GM18873 (cell line): Measurements from ENCODE around the gene TTN.
"Not testable (repeated sequence)": the region's sequence is repeated elsewhere in the genome, so short reads cannot be mapped to it uniquely, and the experiment has no call there.

Experiments
- ATAC-seq: cut with Tn5 transposase; IDR thresholded peaks from one replicate; pipeline ENCODE4 v1.9.1; 2021; ENCODE audit warnings: mild to moderate bottlenecking, moderate library complexity, moderate number of reproducible peaks; ENCODE audit not compliant: unreplicated experiment, low FRiP score

The TTN gene

DNA sequence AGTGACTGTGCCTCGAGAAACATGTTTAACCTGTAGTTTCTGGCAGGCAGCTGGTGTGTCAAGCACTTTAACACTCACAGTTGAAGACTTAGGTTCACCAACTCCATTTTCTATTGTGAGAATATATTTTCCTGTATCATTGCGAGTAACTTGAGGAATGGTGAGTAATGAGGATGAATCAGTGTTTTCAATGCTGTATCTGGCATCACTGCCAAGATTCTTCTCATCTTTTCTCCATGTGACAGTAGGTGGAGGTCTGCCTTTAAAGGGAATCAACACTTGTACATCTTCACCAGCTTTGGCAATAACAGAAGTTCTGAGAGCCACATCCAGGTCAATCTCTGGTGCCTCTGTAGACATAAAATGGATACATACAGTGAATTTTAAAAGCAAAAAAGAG lies 254.2 kb downstream of the TTN start:
- ATAC-seq = no peak

DNA sequence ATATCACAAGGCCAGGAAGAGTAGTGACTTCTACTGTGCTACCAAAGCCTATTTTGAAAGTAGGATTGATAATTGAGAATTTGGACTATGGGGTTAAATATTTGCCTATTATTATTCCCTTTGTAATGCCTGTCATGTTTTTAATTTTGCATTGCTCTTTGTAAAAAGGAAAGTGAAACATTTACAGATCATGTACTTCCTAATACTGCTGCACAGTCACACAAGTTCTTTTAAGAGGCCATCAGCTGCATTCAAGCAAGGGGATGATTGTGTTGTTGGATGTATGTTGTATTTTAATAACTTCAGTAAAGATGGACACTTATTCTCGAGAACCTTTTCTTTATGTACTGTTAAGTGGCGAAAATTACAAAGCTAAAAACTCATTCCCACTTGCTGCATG lies 256.9 kb downstream of the TTN start:
- ATAC-seq = no peak

DNA sequence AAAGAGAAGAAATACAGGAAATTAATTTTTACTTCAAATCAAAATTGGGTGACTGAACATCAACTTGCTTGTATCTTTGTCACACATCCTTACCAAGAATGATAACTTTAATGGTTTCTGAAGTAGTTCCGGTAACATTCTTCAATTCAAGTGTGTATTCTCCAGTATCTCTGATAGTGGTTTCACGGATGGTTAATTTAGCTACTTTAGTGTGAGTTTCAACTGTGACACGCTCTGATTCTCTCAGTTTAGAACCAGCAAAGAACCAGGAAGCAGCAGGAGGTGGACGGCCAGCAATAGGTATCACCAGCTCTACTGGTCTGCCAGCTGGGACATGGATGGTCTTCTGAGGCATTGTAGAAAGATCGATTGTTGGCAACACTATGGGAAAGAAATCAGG lies 264.7 kb downstream of the TTN start:
- ATAC-seq = no peak

DNA sequence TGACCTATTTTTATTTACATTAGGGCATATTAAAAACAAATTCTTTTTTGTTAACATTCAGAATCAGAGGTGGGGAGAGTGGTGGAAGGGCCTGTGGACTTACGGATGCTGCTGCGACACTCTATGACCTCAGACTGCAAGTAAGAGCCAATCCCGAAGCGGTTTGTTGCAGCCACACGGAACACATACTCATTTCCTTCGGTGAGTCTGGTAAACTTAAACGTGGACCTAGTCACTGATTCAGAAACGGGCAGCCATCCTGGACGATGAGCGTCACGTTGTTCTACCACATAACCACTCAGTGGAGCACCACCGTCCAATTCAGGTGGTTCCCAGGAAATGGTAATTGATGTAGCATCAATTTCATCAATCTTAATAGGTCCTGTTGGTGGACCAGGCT lies 265.1 kb downstream of the TTN start:
- ATAC-seq = no peak

DNA sequence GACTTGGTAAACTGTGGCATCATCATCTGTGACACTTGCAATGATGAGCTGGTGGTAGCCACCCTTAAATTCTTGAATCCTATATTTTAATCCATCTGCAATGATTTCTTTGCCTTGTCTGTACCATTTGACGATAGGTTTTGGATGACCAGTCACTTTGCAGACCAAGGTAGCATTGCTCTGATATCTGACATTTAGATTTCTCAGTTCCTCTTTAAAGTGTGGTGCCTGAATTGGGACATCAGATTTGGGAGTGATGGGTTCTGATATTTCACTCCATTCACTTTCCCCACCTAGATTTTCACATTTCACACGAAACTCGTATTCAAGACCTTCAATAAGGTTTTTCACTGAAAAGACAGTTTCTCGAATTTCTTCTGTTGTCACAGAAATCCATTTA lies 271.2 kb downstream of the TTN start:
- no peak for ATAC-seq

DNA sequence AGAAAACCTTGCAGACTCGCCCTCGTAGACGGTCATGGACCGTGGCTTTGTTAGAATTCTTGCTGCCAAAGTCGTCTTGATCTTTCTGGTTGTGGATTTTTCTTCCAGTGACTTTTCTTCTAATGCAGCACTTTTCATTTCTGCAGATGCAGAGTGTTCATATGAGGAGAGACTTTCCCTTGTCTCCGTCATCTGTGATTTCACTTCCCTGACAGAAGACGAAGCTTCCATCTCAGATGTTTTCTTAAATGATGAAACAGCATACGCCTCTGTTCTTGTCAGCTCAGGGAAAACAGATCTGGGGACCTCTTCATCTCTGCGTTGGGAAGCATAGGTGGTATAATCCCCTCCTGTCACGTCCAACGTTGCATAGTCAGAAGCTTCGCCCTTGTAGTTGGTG lies 276.1 kb downstream of the TTN start:
- no peak for ATAC-seq

DNA sequence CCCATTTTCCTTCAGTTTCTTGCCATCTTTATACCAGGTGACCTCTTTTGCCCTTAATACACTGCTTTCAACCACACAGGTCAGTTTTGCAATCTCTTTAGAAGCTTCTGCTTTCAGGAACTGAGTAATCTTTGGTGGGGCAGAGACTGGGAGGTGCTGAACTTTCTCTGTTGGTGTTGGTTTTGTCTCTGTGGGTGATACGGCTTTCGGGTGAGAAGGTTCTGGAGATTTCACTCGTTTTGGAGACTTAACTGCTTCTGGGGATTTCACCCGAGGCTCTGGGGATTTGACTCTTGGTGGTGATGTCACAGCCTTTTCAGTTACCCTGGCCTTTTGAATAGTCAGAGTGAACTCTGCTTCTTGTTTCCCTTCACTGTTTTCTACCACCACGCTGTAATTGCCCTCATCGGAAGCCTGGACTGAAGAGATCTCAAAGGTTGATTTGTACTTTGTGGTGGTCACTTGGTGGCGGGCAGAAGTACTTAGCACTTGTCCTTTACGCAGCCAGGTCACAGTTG lies 276.5 kb downstream of the TTN start:
- peak; percentile 98 for ATAC-seq

DNA sequence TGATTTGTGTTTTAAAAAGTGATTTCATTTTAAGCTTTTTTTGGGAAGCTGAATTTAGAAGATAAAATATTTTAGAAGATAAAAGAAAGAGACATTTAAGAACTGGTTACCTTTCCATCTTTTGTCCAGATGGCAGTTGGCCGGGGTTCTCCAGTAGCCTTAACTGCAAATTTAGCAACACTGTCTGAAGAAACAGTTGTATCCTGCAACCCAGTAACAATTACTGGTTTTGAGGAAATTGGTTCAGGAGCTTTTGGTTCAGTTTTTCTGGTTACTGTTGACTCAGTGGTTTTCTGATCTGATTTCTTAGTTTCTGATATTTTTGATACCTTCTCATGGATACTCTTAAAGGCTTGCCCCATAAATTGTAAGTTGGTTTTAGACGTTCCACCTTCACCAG lies 277.1 kb downstream of the TTN start:
- no peak for ATAC-seq

DNA sequence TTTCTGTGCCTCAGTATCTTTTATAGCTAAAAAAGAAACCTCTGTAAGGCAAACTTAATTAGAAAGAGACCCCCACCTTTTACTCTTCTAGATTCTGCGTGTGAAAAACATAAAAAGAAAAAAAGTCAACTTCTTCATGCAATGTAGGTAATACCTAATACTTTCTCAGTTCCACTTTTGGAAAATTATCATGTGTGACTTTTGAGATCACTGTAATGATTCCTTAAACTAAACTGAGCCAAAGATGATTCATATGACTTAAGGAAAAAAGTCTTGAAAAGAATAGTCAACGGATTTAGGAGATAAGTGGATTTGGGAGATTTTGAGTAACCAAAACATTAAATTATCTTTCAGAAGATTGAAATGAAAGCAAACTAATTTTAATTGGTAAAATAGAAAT lies 278.0 kb downstream of the TTN start:
- no peak for ATAC-seq

DNA sequence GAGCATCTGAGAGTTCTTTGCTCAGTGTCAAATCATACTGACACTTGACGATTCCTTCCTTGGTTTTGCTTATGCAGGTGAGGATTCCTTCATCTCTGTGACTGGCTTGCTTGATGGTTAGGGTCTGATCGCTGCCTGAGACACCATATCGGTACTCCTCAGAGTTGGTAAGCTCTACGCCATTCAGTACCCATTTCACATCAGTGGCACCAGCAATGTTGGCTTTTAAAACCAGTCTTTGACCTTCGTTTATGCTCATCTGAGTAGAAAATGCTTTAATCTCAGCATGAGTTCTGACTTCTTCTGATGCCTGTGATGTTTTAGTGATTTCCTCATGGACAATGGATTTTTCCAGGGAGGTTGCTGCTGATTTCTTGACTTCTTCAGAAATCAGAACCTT lies 278.6 kb downstream of the TTN start:
- ATAC-seq = no peak

DNA sequence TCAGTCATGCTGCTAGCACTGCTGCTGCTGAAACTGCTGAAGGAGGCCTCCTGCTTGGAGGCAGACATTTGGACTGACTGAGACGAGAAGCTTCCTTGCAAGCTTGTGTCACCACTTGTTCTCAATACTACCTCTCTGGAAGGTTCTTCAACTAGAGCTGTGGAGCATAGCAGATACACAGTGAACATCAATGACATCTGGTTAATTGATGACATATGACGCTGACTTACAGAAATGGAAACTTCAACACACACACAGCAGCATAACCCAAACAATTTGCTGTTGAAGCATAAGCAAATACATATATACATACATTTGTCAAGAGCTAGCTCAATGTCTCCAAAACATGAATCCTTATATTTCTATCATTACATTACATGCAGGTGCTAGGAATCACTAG lies 279.6 kb downstream of the TTN start:
- no peak for ATAC-seq

DNA sequence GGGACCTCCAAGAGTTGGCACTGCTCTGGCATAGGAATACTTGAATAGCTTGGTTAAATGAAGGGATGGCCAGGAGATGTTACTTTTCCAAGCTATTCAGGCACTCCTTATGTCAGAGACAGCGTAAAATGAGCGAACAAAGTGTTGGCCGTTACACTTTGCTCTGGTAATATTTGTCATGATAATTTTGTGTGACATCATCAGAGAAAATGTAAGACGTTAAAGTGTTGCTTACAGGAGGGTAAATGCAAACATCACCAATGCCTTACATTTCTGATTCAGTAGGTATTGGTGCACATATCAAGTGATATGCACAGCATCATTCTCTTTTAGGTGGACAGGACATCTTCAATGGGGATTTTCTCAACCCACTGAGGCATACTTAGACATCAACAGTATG lies 281.0 kb downstream of the TTN start:
- no peak for ATAC-seq

DNA sequence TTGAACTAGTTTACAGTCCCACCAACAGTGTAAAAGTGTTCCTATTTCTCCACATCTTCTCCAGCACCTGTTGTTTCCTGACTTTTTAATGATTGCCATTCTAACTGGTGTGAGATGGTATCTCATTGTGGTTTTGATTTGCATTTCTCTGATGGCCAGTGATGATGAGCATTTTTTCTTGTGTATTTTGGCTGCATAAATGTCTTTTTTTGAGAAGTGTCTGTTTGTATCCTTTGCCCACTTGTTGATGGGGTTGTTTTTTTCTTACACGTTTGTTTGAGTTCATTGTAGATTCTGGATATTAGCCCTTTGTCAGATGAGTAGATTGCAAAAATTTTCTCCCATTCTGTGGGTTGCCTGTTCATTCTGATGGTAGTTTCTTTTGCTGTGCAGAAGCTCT lies 281.8 kb downstream of the TTN start:
- ATAC-seq = not testable (repeated sequence)

DNA sequence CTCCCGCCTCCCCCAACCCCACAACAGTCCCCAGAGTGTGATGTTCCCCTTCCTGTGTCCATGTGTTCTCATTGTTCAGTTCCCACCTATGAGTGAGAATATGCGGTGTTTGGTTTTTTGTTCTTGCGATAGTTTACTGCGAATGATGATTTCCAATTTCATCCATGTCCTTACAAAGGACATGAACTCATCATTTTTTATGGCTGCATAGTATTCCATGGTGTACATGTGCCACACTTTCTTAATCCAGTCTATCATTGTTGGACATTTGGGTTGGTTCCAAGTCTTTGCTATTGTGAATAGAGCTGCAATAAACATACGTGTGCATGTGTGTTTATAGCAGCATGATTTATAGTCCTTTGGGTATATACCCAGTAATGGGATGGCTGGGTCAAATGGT lies 282.2 kb downstream of the TTN start:
- ATAC-seq = not testable (repeated sequence)

DNA sequence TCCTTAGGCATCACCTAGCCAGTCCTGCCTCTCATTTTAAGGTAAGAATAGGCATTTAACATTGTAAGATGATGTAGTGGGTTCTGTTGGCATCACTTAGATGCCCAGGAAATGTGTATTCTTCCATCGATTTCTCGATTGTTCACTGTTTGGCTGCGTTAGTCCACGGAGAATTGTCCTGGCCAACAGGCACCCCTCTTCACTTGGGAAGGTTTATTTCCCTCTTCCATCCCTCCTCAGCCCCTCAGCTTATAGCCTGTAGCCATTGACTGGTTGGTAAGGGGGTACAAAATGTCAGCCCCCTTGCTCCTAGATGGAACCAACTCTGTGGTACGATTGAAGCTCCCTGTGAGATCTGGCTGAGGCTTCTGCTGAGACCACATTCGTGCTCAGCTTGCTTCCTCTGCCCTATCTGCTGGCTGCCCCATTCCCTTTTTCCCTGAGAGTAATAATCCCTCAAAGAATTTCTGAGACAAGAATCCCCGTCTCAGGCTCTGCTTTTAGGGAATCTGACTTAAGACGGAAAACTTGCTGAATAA lies 283.6 kb downstream of the TTN start:
- ATAC-seq = peak; percentile 4

DNA sequence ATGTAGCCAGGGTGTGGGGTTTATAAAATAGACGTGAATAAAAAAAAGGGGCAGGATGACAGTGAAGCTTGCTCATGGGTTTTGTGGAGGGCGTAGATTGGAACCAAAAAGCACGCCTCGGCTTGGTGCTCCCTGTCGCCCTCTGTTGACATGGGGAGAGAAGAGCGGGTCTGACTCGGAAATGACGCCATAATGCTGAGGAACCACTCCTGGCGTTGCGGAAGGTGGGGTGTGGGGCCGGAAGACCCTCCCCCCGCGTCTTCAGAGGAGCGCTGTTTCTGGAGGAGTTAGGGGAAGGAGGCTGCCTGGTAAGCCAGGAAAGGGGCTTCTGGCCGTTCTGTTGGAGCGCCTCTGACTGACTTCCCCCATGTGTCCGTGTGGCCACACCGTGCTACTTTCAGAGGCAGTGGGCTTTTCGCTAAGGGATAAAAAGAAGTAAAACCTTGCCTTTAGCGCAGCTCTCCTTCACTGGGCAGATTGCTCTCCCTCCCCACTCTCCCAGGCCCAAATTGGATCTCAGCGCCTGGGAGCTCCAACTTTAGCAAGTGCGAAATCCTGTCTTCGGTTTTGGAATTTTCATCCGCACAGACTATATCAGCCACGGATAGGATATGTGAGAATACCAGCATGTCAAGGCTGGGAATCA lies 284.1 kb downstream of the TTN start:
- ATAC-seq = peak; percentile 89

DNA sequence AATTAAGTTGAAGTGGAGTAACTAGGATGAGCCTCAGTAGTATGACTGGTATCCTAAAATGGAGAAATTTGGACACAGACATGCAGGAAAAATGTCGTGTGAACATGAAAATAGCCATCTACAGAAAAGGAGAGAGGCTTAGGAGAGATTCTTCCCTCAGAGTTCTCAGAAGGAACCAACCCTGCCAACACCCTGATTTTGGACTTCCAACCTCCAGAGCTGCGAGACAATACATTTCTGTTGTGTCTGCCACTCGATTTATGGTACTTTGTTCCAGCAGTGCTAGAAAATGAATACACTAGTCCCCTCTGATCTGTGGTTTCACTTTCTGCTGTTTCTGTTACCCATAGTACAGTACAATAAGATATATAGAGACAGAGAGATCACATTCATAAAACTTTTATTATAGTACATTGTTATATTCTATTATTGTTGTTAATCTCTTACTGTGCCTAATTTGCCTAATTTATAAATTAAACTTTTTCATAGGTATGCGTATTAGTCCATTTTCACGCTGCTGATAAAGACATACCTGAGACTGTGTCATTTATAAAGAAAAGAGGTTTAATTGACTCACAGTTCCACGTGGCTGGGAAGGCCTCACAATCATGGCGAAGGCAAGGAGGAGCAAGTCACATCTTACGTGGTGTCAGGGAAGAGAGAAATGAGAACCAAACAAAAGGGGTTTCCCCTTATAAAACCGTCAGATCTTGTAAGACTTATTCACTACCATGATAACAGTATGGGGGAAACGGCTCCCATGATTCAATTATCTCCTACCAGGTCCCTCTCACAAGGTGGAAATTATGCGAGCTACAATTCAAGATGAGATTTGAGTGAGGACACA lies 285.7 kb downstream of the TTN start:
- ATAC-seq = no peak

DNA sequence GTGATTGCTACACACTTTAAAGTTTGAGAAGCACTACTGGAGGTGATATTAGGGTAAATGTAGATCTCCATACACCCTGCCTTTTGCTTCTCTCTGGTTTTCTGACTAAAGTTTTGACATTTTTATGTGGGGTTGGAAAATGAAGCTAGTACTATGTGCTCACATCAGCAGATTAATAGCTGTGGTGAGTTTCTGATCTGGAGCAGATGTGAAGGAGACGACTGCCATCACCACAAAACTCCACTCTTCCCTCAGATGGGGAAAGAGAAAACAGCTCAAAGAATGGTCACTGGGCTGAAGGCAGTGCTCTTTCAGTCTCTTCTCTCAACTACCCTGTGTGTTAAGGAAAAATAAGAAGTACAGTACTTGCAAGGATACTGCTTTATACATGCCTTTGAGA lies 289.7 kb downstream of the TTN start:
- ATAC-seq = no peak

DNA sequence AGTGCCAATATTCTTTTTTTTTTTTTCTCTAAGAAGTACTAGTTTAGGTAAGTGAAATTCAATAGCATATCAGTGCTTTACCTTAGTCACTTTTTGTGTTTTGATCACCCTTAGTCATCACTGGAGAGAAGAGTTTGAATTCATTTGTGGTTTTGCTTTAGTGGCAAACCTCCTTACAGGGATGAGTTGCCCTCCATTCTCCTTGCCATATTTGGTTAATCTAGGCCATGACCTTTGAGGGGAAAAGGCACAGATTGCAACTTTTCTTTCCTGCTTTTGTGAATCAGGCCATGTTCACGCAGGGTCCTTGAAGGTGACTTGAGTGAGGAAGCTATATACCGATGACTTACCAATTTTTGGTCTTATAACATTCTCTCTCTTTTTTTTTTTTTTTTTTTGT lies 292.6 kb downstream of the TTN start:
- no peak for ATAC-seq

DNA sequence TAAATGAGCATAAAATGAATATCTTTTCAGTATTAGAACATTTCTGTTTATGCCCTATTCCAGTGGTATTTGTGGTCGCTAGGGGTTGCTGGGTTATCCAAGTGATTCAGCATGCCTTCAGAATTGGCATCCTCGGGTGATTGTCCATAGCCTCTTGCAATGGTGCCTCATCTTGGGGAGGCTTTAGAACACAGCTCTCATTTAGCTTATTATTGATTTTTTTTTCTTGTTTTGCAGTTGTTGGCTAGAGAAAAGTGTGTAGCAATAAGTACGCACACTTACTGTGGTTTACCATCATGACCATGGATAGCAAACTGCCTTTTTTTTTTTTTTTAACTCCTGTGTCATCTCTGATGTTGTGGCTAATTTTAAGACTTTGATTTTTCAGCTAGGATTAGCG lies 293.3 kb downstream of the TTN start:
- no peak for ATAC-seq

DNA sequence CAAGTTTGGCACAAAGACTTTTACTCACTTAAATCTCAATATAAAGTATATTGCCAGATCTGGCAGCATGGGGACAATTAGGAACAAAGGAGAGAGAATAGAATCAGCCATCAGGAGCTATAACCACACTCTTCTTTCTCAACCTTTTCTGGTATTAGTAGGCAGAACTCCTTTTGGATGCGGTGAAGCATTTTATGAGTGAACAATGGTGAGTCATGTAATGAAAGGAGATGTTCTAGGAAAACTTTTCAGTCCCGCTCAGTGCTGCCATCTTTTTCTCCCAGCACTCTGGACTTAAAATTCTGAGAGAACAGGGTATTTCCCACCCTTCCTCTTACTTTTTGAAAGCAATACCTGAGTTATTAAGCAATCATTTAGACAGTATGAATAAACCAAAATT lies 294.7 kb downstream of the TTN start:
- no peak for ATAC-seq

DNA sequence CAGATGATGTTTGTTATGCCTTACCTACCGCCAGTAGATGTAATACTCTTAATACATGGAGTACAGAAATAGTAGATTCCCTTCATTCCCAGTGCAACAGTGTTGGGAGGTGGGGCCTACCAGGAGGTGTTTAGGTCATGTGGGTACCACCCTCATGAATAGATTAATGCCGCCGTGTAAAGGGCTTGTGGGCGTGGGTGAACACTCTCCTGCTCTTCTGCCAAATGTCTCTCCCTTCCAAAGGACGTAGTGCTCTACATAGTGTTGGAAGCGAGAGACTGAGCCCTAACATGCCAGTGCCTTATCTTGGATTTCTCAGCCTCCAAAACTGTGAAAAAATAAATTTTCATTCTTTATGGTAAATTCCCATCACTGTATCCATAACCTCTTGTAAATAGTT lies 296.8 kb downstream of the TTN start:
- no peak for ATAC-seq
